ENCODE data around the gene ITPR2. TPM values are rescaled to one million over a fixed set of nuclear protein-coding genes. Genes with fewer than 3 reads are reported as not detected.

ITPR2 gene
- total RNA-seq, 4 donors from 2014 or later, result 42.8 to 62.5 (median 52.1) TPM

DNA sequence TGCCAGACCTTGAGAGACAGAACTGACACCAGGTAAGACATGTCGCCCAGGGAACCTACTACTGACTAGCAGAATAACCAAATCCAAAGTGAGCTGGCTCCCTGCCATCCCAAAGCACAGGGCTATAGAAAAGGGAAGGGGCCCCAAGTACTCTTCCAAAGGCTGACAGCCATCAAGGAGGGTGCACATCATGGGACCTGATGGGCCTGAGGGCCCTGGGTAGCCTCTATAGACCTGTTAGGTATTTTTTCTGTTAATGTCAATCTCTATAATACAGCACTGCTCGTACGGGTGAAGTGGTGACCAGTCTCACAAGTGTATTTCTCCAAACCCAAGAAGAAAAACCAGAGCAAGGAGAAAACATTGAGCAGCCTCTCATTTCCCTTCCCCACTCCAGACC is 171.6 kb downstream of the ITPR2 start:
- 93 to 97% methylated on average over 3 of the region's 3 CpGs for WGBS, 2 donors
- TF ChIP-seq, protein P1, sequence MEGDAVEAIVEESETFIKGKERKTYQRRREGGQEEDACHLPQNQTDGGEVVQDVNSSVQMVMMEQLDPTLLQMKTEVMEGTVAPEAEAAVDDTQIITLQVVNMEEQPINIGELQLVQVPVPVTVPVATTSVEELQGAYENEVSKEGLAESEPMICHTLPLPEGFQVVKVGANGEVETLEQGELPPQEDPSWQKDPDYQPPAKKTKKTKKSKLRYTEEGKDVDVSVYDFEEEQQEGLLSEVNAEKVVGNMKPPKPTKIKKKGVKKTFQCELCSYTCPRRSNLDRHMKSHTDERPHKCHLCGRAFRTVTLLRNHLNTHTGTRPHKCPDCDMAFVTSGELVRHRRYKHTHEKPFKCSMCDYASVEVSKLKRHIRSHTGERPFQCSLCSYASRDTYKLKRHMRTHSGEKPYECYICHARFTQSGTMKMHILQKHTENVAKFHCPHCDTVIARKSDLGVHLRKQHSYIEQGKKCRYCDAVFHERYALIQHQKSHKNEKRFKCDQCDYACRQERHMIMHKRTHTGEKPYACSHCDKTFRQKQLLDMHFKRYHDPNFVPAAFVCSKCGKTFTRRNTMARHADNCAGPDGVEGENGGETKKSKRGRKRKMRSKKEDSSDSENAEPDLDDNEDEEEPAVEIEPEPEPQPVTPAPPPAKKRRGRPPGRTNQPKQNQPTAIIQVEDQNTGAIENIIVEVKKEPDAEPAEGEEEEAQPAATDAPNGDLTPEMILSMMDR (IDR thresholded peaks at IDR 0.05), result no peak
- TF ChIP-seq POLR2A (IDR thresholded peaks at IDR 0.05), result no peak
- DNase-seq (ENCODE audit: low spot score in 2 of 2), result no peak

DNA sequence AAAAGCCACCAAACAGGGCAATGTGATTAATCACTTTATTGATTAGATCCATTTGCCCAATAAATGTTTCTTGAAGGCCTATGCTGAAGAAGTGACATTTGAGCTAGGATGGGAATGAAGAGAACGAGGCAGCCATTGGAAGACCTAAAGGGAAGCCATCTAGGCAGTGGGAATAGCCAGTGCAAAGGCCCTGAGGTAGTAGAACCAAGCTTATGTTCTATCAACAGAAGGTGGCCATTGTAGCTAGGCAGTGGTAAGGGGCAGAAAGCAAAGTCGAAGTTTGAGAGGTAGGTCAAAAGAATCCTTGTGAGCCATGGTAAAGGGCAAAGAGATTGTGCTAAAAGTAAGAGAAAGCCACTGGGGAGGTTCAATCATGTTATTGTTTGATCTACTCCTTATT is 173.1 kb downstream of the ITPR2 start:
- 65 to 72% methylated on average over 2 of the region's 2 CpGs for WGBS, 2 donors
- DNase-seq (ENCODE audit: low spot score in 2 of 2), result no peak
- H3K4me3 ChIP-seq (ENCODE audit: low read depth, poor library complexity, severe bottlenecking), result no peak overlapping the region
- intact Hi-C loops (cut with DNase I; ENCODE audit: low total_unique reads), result no loop called here
- TF ChIP-seq, protein P1 (IDR thresholded peaks at IDR 0.05), result no peak
- TF ChIP-seq POLR2A (IDR thresholded peaks at IDR 0.05), result no peak

More for the DNA sequence above, 171.6 kb downstream of the ITPR2 start:
- H3K4me3 ChIP-seq (ENCODE audit: low read depth, poor library complexity, severe bottlenecking), result no peak overlapping the region
- intact Hi-C loops (cut with DNase I; ENCODE audit: low total_unique reads), result no loop called here

DNA sequence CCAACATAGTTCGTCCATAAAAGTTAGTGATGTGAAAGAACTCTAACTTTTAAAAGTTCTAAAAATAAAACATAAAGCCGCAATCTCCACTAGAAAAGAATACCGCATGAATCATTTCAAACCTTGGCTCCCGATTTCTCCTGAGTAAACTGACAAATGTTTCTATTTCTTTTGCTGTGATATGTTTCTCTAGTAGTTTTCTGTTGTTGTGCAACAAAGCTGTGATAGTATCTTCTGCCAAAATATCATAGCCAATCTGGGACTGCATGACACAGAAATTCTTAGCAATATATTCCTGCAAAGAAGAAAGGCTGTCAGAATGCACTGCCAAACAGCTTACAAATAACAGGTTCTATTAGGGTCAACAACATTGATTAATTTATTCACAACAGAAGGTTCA is 174.0 kb downstream of the ITPR2 start:
- H3K4me3 ChIP-seq (ENCODE audit: low read depth, poor library complexity, severe bottlenecking), result no peak overlapping the region
- 63 to 70% methylated on average over 4 of the region's 4 CpGs for WGBS, 2 donors
- no peak for TF ChIP-seq POLR2A (IDR thresholded peaks at IDR 0.05)
- TF ChIP-seq, protein P1 (IDR thresholded peaks at IDR 0.05), result no peak
- intact Hi-C loops (cut with DNase I; ENCODE audit: low total_unique reads), result no loop called here
- no peak for DNase-seq (ENCODE audit: low spot score in 2 of 2)

DNA sequence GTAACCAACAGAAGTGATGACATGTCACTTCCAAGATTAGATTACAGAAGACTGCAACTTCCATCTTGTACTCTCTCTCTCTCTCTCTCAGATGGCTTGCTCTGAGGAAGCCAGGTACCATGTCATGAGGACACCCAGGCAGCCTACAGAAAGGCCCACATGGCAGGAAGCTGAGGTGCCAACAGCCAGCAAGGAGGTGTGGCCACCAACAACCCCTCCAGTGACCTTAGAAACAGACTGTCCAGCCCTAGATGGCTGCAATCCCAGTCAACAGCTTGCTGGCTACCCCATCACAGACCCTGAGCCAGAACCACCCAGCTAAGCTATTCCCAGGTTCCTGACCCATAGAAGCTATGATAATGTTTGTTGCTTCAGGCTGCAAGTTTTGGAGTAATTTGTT is 178.4 kb downstream of the ITPR2 start:
- DNase-seq (ENCODE audit: low spot score in 2 of 2), result no peak
- intact Hi-C loops (cut with DNase I; ENCODE audit: low total_unique reads), result no loop called here
- H3K4me3 ChIP-seq (ENCODE audit: low read depth, poor library complexity, severe bottlenecking), result no peak overlapping the region
- TF ChIP-seq POLR2A (IDR thresholded peaks at IDR 0.05), result no peak
- TF ChIP-seq, protein P1 (IDR thresholded peaks at IDR 0.05), result no peak

DNA sequence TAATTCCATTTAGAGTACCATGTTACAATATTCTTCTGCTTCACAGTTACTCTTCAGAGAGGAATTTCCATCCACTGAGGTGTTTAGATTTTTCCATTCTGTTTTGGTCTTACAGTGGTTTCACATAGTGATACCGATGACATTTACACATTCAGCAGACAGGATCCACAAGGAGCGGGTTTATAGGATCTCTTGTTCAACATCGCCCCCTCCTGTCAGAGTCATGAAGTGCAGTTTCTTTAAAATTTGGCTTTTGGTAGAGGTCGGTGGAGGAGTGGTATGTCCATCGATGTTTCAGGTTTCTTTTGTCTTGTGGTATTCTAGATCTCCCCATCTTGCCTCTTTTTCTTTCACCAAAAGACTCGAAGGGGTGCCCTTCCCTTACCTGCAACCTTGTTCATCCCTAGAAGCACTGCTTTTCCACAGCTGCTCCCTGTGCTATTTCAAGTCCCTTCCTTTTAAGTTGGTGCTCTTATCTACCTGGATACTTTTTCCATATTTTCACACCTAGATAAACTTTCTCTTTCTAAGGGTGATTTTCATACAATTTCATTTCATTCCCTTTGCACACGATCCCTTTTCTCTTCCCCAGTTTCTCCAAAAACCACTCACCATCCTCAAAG is 181.3 kb downstream of the ITPR2 start:
- DNase-seq (ENCODE audit: low spot score in 2 of 2), result no peak
- 48 to 53% methylated on average over 7 of the region's 7 CpGs for WGBS, 2 donors
- intact Hi-C loops (cut with DNase I; ENCODE audit: low total_unique reads), result no loop called here
- no peak overlapping the region for H3K4me3 ChIP-seq (ENCODE audit: low read depth, poor library complexity, severe bottlenecking)
- no peak for TF ChIP-seq POLR2A (IDR thresholded peaks at IDR 0.05)
- TF ChIP-seq, protein P1 (IDR thresholded peaks at IDR 0.05), result no peak

DNA sequence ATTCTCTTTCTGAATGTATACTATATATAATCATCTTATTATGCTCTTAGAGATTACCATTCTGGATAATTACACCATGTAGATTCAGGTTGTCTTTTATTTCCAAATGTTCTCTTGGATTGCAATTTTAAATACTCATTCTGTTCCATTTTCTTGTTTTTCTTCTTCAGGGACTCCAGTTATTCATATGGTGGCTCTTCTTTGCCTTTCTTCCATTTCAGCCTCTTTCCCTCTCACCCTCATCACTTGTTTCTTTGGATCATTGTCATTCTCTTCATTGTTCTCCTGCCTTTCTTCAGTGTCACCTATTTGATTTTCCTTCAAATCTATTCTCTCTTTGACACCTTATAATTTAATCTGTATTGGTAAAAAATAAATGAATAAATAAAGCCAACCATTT is 182.0 kb downstream of the ITPR2 start:
- TF ChIP-seq, protein P1 (IDR thresholded peaks at IDR 0.05), result no peak
- TF ChIP-seq POLR2A (IDR thresholded peaks at IDR 0.05), result no peak
- DNase-seq (ENCODE audit: low spot score in 2 of 2), result no peak
- intact Hi-C loops (cut with DNase I; ENCODE audit: low total_unique reads), result no loop called here
- no peak overlapping the region for H3K4me3 ChIP-seq (ENCODE audit: low read depth, poor library complexity, severe bottlenecking)

All from lower leg skin (tissue), 4 donors.